Measurements from ENCODE around the gene MZT2B.
"Not testable (repeated sequence)": the region's sequence is repeated elsewhere in the genome, so short reads cannot be mapped to it uniquely, and the experiment has no call there.

The MZT2B gene

DNA sequence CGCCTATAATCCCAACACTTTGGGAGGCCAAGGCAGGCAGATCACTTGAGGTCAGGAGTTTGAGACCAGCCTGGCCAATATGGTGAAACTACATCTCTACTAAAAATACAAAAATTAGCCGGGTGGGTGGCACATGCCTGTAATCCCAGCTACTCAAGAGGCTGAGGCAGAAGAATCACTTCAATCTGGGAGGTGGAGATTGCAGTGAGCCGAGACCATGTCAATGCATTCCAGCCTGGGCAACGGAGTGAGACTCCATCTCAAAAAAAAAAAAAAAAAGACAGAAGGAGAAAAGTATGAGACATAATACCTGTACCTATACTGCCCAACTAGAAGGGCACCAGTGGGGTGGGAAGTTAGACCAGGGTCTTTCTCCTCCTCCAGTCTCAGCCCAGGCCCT is 22.7 kb upstream of the MZT2B start:
- H3K27me3 Mint-ChIP-seq, H3K4me3 Mint-ChIP-seq, ATAC-seq, H3K9me3 Mint-ChIP-seq: not testable (repeated sequence)
- peak overlapping the region; percentile 4 for H3K27ac Mint-ChIP-seq
- H3K36me3 Mint-ChIP-seq: peaks cover 39% of the 10 kb centered on the region
- peaks cover 42% of the 10 kb centered on the region for H3K4me1 Mint-ChIP-seq

DNA sequence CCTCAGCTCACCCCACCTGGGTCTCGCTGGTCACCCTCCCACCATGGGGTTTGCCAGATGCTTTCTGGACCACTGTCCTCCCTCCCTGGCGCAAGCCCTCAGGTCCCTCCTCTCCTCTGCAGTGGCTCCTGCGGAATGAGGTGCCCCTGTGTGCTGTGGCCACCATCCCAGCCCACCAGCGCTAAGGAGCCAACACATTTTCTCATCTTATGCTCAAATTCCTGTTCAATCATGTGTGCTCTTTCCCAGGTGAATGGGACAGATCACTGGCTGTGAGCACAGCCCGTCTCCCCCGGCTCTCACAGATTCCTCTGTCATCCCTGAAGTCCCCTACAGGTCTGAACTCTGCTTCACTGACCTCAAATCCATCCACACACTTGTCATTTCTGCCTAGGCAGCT is 21.9 kb upstream of the MZT2B start:
- H3K27me3 Mint-ChIP-seq: no peaks in the 10 kb centered on the region
- H3K4me1 Mint-ChIP-seq: peaks cover 42% of the 10 kb centered on the region
- no peaks in the 10 kb centered on the region for H3K9me3 Mint-ChIP-seq
- H3K36me3 Mint-ChIP-seq: peaks cover 37% of the 10 kb centered on the region
- H3K4me3 Mint-ChIP-seq: no peak overlapping the region
- H3K27ac Mint-ChIP-seq: peak overlapping the region; percentile 4
- ATAC-seq: no peak

- not testable (repeated sequence) for H3K27me3 Mint-ChIP-seq, H3K9me3 Mint-ChIP-seq, H3K4me3 Mint-ChIP-seq, ATAC-seq
- Mint-ChIP-seq H3K27ac (peak overlapping the region; percentile 4), H3K4me1 (peaks cover 39% of the 10 kb centered on the region), H3K36me3 (peaks cover 43% of the 10 kb centered on the region)
These were observed 21.0 kb upstream of the MZT2B start for GRCh38 chr2:130160838-130161705.

DNA sequence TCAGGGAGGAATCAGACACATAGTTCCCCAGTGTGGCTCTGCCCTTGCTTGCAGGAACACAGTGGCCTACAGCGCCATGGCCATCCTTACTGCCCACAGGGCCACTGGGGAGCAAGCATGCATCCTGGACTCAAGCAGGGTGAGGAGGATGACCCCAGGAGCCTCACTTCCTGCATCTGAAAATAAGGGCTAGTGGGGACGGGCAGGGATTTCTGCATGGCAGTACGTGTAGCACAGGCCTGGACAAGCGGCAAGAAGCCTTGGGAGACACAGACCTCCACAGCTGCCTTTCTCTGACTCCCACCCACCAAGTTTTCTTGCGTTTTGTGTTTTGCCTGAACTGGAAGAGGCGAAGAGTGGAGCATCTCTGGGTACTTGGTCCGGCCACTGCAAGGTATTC is 19.6 kb upstream of the MZT2B start:
- peaks cover 27% of the 10 kb centered on the region for H3K4me1 Mint-ChIP-seq
- peaks cover 57% of the 10 kb centered on the region for H3K36me3 Mint-ChIP-seq
- not testable (repeated sequence) for ATAC-seq, H3K4me3 Mint-ChIP-seq, H3K27me3 Mint-ChIP-seq, H3K27ac Mint-ChIP-seq, H3K9me3 Mint-ChIP-seq

DNA sequence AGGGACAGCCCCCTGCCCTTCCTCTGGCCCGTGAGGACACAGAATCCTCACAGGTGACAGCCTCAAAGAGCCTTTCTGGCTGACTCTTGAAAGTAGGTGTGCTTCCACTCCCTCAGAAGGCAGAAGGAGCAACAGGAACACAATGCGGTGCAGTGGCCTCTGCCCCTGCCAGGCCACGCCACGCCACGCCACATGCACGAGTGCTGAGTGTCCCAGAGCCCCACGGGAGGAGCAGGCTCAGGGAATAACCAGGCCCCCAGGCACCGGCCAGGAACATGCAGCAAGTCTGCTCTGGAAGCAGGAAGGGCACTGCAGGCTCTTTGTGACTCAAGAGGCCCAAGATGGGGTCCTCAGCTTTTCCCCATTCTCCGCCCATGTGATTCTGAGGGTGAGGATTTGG is 19.1 kb upstream of the MZT2B start:
- Mint-ChIP-seq H3K36me3 (peaks cover 62% of the 10 kb centered on the region), H3K27ac (no peak overlapping the region), H3K27me3 (no peaks in the 10 kb centered on the region), H3K9me3 (no peaks in the 10 kb centered on the region), H3K4me1 (peaks cover 23% of the 10 kb centered on the region), H3K4me3 (no peak overlapping the region)
- ATAC-seq: no peak

DNA sequence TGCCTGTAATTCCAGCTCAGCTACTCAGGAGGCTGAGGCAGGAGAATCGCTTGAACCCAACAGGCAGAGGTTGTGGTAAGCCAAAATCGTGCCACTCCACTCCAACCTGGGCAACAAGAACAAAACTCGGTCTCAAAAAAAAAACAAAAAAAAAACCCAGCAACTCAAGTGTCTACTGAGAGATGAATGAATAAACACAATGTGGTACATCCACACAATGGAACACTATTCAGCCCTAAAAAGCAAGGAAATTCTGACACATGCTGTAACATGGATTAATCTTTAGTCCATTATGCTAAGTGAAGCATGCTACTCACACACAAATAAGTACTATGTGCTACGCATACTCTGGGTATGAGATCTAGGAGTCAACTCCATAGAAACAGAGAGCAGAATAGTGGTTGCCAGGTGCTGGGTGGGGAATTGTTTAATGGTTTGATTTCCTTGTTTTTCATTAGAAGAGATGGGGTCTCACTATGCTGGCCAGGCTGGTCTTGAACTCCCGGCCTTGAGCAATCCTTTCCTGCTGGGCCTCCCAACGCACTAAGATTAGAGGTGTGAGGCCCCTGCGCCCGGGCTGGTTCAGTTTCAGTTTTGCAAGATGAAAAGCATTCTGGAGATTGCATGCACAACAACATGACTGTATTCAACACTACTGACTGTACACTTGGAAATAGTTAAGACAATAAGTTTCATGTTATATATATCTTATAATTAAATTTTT is 16.6 kb upstream of the MZT2B start:
- Mint-ChIP-seq H3K4me3 (no peak overlapping the region), H3K9me3 (no peaks in the 10 kb centered on the region), H3K36me3 (peaks cover 67% of the 10 kb centered on the region), H3K27ac (no peak overlapping the region), H3K4me1 (peaks cover under 1% of the 10 kb centered on the region), H3K27me3 (no peaks in the 10 kb centered on the region)
- no peak for ATAC-seq

DNA sequence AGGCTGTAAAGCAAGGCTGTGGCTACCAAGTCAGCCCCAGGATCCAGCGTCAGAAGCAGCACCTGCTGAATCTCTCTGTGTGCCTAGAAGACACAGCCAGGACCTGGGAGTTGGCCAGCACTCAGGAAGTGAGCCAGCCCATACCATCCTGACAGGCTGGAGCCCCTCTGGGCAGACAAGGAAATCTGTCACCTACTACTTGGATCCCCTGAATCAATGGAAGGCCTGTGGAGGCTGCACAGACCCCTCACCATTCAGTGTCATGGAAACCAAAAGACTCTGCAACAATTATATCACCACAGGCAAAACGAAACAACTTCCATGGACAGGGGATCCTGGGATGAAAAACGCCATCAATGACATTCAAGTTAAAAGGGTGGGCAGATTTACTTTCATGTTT is 15.5 kb upstream of the MZT2B start:
- H3K27ac Mint-ChIP-seq, H3K27me3 Mint-ChIP-seq: not testable (repeated sequence)

DNA sequence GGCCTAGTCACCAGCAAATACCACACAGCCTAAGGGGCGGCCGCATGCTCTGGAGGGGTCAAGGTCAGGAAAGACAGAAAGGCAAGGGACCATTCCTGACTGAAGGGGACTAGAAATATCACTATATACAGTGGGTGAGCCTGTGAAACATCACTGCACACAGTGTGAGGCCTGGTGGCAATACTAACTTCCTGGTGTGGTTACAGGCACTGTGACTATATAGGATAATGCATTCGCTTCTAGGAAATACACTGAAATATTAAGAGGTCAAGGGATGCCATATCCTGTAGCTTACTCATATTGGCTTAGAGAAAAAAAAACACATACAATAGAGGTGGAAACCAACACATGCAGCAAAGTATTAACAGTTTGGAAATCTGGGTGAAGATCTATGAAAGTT is 12.9 kb upstream of the MZT2B start:
- peaks cover 70% of the 10 kb centered on the region for H3K36me3 Mint-ChIP-seq
- H3K9me3 Mint-ChIP-seq, H3K27me3 Mint-ChIP-seq, H3K4me1 Mint-ChIP-seq, ATAC-seq, H3K27ac Mint-ChIP-seq, H3K4me3 Mint-ChIP-seq: not testable (repeated sequence)

More for the DNA sequence above, 15.5 kb upstream of the MZT2B start:
- H3K9me3 Mint-ChIP-seq, H3K4me1 Mint-ChIP-seq, H3K4me3 Mint-ChIP-seq, ATAC-seq: not testable (repeated sequence)
- peaks cover 63% of the 10 kb centered on the region for H3K36me3 Mint-ChIP-seq

GRCh38 chr2:130169896-130170295 is 12.2 kb upstream of the MZT2B start:
- no peaks in the 10 kb centered on the region for H3K9me3 Mint-ChIP-seq
- H3K27me3 Mint-ChIP-seq: no peaks in the 10 kb centered on the region
- ATAC-seq: no peak
- no peak overlapping the region for H3K4me3 Mint-ChIP-seq
- H3K36me3 Mint-ChIP-seq: peaks cover 63% of the 10 kb centered on the region
- H3K27ac Mint-ChIP-seq: no peak overlapping the region
- H3K4me1 Mint-ChIP-seq: no peaks in the 10 kb centered on the region

- not testable (repeated sequence) for H3K27me3 Mint-ChIP-seq, H3K27ac Mint-ChIP-seq, H3K9me3 Mint-ChIP-seq, H3K4me1 Mint-ChIP-seq, H3K4me3 Mint-ChIP-seq
- peak; percentile 56 for ATAC-seq
- peaks cover 30% of the 10 kb centered on the region for H3K36me3 Mint-ChIP-seq
These were observed 7.2 kb upstream of the MZT2B start for GRCh38 chr2:130174866-130175265.

DNA sequence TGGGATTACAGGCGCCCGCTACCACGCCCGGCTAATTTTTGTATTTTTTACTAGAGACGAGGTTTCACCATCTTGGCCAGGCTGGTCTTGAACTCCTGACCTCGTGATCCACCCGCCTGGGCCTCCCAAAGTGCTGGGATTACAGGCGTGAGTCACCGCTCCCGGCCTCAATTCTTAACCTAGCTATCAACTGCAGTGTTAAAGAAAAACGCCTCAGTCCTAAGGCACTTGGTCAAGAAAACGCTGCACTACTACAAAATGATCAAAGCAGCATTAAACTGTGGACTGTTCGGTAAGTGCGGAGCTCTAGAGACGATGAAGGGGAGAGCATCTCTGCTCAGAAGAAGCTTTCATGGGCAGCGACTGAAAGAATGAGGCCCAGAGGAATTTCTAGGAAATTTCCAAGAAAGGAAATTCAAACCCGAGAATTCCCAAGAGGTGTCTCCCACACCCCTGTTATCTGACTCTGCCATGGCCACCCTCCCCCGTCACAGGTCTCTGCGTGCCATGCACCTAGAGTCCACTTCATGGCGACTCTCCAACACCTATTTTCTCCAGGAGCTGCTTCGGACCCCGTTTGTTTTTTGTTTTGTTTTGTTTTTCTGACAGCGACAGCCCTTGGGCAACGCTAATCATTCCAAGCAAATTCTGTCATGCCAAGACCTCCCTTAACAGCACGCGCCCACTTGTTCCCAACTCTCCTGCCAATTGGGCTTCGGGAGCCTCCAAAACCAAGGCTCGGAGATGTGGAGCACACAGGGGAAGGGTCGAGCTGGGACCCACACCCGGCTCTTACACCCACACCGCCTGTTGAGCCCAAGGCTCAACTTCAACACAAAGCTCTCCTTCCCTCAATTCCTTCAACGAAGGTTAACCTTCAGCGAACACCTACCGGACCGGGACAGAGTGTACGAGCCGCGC is 1.4 kb upstream of the MZT2B start:
- not testable (repeated sequence) for H3K27me3 Mint-ChIP-seq, ATAC-seq, H3K36me3 Mint-ChIP-seq, H3K9me3 Mint-ChIP-seq
- Mint-ChIP-seq H3K27ac (peak overlapping the region; percentile 85), H3K4me3 (peak overlapping the region; percentile 87), H3K4me1 (peaks cover 46% of the 10 kb centered on the region)

GRCh38 chr2:130181325-130181879 is 660 bp upstream of the MZT2B start, which contains the start of gene SMPD4:
Gene SMPD4, minus strand, starts transcription at chr2:130181602. Its CDS starts 5,010 bp downstream, at chr2:130176592.
- H3K4me3 Mint-ChIP-seq: peak within 1 kb of the TSS; percentile 87
- no peaks in the 10 kb centered on the region for H3K27me3 Mint-ChIP-seq
- peaks cover 53% of the 10 kb centered on the region for H3K4me1 Mint-ChIP-seq
- H3K27ac Mint-ChIP-seq: peak within 1 kb of the TSS; percentile 85
- ATAC-seq: peak; percentile 82
- H3K36me3 Mint-ChIP-seq: no peaks in the 10 kb centered on the region
- H3K9me3 Mint-ChIP-seq: no peaks in the 10 kb centered on the region

GRCh38 chr2:130182826-130183511 is 907 bp downstream of the MZT2B start:
- peak overlapping the region; percentile 72 for H3K4me3 Mint-ChIP-seq
- H3K4me1 Mint-ChIP-seq: peaks cover 50% of the 10 kb centered on the region
- not testable (repeated sequence) for H3K36me3 Mint-ChIP-seq, H3K9me3 Mint-ChIP-seq, H3K27me3 Mint-ChIP-seq
- peak; percentile 6 for ATAC-seq
- H3K27ac Mint-ChIP-seq: peak overlapping the region; percentile 69
